Adrenal gland (tissue), 12 donors: ENCODE data around the gene RPS4Y2. TPM values are rescaled to one million over a fixed set of nuclear protein-coding genes. Genes with fewer than 3 reads are reported as not detected.

Experiments
- DNase-seq, 7 donors: peaks; one replicate each; pipeline ENCODE4 v3.0.0-alpha.2; 2019 to 2020
- H3K27ac ChIP-seq, 5 donors: fragments of 200-600 bp; sonication (generic) in 4 of 5; 1 replicate in 3 of 5; 2 replicates in 2 of 5; pipeline versions ENCODE4 v1.5.1 to v1.8.0; 2016 to 2020; ENCODE audit warnings: mild to moderate bottlenecking in 1 of 5
- H3K27me3 ChIP-seq: fragments of 200-600 bp; 2 replicates; pipeline ENCODE4 v1.8.0; 2021
- H3K36me3 ChIP-seq, 2 donors: fragments of 200-600 bp; replicated peaks in 1 of 2; 1 replicate in 1 of 2; 2 replicates in 1 of 2; pipeline versions ENCODE4 v1.5.1 to v1.8.0; 2018 to 2022
- H3K4me1 ChIP-seq, 2 donors: fragments of 200-600 bp; replicated peaks in 1 of 2; 1 replicate in 1 of 2; 2 replicates in 1 of 2; pipeline versions ENCODE4 v1.5.1 to v1.8.0; 2018 to 2021
- H3K4me3 ChIP-seq, 4 donors: fragments of 200-600 bp; sonication (generic) in 3 of 4; one replicate each; pipeline ENCODE4 v1.5.1; 2016 to 2018
- H3K9me3 ChIP-seq, 3 donors: fragments of 200-600 bp; sonication (generic) in 1 of 3; replicated peaks in 1 of 3; 1 replicate in 2 of 3; 2 replicates in 1 of 3; pipeline versions ENCODE4 v1.5.1 to v1.8.0; 2016 to 2021
- POLR2A ChIP-seq, 2 donors: fragments of 450-650 bp; IDR thresholded peaks; one replicate each; pipeline ENCODE4 v1.6.1; 2017; ENCODE audit warnings: antibody characterized with exemption in 2 of 2, mild to moderate bottlenecking in 2 of 2, moderate library complexity in 1 of 2
- WGBS, 4 donors: extraction: QIAGEN DNeasy Blood & Tissue Kit in 2 of 4; methylation state at CpG; one replicate each; pipeline versions ENCODE4 v1.1.5 to v1.1.7; 2013 to 2017; 5-methylcytosine and 5-hydroxymethylcytosine counted together
- intact Hi-C, 2 donors: fragments of 100-400 bp; cut with DNase I; formaldehyde crosslinking; loops; one replicate each; pipeline versions ENCODE4 v1.14.1 to v1.15.0; 2022 to 2023
- polyA plus RNA-seq, 3 donors: library from polyadenylated mRNA; stranded (reverse); fragments of 200-250 nt in 2 of 3; fragments of 350-450 nt in 1 of 3; fragmentation: Illumina TruSeq in 1 of 3; extraction: RNeasy Lipid Tissue Mini Kit (QIAGEN cat#74804) in 1 of 3; gene quantifications; one replicate each; pipeline ENCODE4 v1.2.3, GENCODE V29; 2013 to 2014
- total RNA-seq, 9 donors: library from RNA; depleted of rRNA in 4 of 9; stranded (reverse); fragments of >200 nt in 4 of 9; fragments of 120-200 nt in 1 of 9; fragmentation: NEBNext Ultra II Directional in 1 of 9; extraction: Animal tissue kit (Norgen Biotek cat#: 25700) in 1 of 9; gene quantifications; one replicate each; pipeline versions ENCODE4 v1.1.0 to v1.2.4, GENCODE V29; 2013 to 2023
- TF ChIP-seq, protein P1 (sequence below), 6 experiments: fragments of 450-650 bp in 4 of 6; fragments of 200-600 bp in 2 of 6; sonication (generic) in 1 of 6; IDR thresholded peaks; 1 replicate in 5 of 6; 2 replicates in 1 of 6; pipeline versions ENCODE4 v1.5.1 to v1.8.0; 2016 to 2021; ENCODE audit warnings: antibody characterized with exemption in 6 of 6, mild to moderate bottlenecking in 2 of 6, moderate library complexity in 1 of 6
- donor health status: healthy with polysubstance abuse.
- donor health status: Bipolar disorder and iron deficiency.
- donor health status: DM: yes; HTN: yes; CAD: no.
- donor health status: DM: no; HTN: no; CAD: no.
- donor health status: DM: no; HTN: no; CAD: no.
- donor health status: DM: yes; HTN: yes; CAD: no.

The RPS4Y2 gene
- total and polyA plus RNA-seq, 12 donors, result not detected

DNA sequence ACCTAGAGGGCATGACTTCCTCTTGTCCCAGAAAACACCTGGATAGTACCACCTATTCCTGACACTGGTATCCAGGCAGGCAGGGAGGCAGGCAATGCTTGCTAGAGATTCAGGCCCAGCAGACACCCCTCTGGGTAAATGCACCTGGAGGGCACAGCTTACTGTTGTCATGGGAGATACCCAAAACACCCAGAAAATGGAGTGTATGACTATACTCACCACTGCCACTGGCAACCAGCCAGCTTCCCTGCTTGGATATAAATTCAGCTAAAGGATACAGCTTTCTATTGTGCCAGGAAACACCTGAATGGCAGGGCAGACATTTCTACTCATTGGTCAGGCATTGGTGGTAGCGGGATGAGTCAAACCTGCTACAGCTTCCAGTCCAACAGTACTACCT is 58.9 kb downstream of the RPS4Y2 start:
- Histone ChIP-seq H3K27ac (no peak overlapping the region), H3K27me3 (no peaks in the 10 kb centered on the region), H3K36me3 (no peaks in the 10 kb centered on the region), H3K4me1 (no peaks in the 10 kb centered on the region), H3K9me3 (no peaks in the 10 kb centered on the region), H3K4me3 (no peak overlapping the region)
- 75% methylated on average over 1 of the region's 1 CpG; no CpG with 5 or more reads in 3 of the 4 donors for WGBS, 4 donors
- intact Hi-C loops, result no loop called here
- TF ChIP-seq POLR2A (IDR thresholded peaks at IDR 0.05), result no peak
- TF ChIP-seq, protein P1, sequence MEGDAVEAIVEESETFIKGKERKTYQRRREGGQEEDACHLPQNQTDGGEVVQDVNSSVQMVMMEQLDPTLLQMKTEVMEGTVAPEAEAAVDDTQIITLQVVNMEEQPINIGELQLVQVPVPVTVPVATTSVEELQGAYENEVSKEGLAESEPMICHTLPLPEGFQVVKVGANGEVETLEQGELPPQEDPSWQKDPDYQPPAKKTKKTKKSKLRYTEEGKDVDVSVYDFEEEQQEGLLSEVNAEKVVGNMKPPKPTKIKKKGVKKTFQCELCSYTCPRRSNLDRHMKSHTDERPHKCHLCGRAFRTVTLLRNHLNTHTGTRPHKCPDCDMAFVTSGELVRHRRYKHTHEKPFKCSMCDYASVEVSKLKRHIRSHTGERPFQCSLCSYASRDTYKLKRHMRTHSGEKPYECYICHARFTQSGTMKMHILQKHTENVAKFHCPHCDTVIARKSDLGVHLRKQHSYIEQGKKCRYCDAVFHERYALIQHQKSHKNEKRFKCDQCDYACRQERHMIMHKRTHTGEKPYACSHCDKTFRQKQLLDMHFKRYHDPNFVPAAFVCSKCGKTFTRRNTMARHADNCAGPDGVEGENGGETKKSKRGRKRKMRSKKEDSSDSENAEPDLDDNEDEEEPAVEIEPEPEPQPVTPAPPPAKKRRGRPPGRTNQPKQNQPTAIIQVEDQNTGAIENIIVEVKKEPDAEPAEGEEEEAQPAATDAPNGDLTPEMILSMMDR (IDR thresholded peaks at IDR 0.05), result no peak
- no peak for DNase-seq

DNA sequence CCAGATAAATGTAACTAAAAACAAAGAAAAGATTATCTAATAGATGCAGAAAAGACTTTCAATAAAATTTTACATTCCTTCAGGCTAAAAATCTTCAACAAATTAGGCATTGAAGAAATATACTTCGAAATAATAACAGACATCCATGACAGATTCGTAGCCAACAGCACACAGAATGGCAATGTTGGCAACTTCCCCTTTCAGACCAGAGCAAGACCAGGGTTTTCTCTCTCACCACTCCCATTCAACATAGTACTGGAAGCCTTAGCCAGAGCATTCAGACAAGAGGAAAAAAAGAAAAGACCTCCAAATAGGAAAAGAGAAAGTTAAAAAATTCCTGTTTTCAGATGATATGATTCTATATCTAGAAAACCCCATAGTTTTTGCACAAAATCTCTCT is 61.2 kb downstream of the RPS4Y2 start:
- no peaks in the 10 kb centered on the region for H3K36me3 ChIP-seq
- 45 to 54% methylated on average over 2 of the region's 2 CpGs; no CpG with 5 or more reads in 2 of the 4 donors for WGBS, 4 donors
- no peak overlapping the region for H3K4me3 ChIP-seq
- no peaks in the 10 kb centered on the region for H3K27me3 ChIP-seq
- no peaks in the 10 kb centered on the region for H3K4me1 ChIP-seq
- no peak for DNase-seq
- no peak overlapping the region for H3K27ac ChIP-seq
- intact Hi-C loops, result no loop called here
- no peak for TF ChIP-seq POLR2A (IDR thresholded peaks at IDR 0.05)
- TF ChIP-seq, protein P1 (IDR thresholded peaks at IDR 0.05), result no peak
- H3K9me3 ChIP-seq, result no peaks in the 10 kb centered on the region

Other genes starting within 250 kb of the RPS4Y2 start
- gene EIF1AY, start 180.3 kb upstream of the RPS4Y2 start, total RNA-seq, result 100 to 1,000 TPM in 1 of 9 donors, 10 to 100 TPM in 2, not detected in 6; 25.4 to 109 (median 36.7) TPM
- gene EIF1AY, start 180.3 kb upstream of the RPS4Y2 start, polyA plus RNA-seq, result 100 to 1,000 TPM in 1 of 3 donors, 10 to 100 TPM in 1, not detected in 1; 26.9 to 113 TPM